H9 (cell line): Measurements from ENCODE around the gene MPPE1. TPM values are rescaled to one million over a fixed set of nuclear protein-coding genes. Genes with fewer than 3 reads are reported as not detected.

Experiments used
- DNase-seq: peaks from one replicate; pipeline ENCODE4 v3.0.0-alpha.2; 2017
- H2AFZ ChIP-seq: one replicate; pipeline ENCODE4 v1.6.1; 2013; ENCODE audit warnings: mild to moderate bottlenecking, low read length, control low read depth, moderate library complexity
- H2AK5ac ChIP-seq: 2 replicates; pipeline ENCODE4 v1.6.1; 2013; ENCODE audit warnings: low read length, control low read depth, mixed read lengths; ENCODE audit not compliant: insufficient read length
- H2BK120ac ChIP-seq: one replicate; pipeline ENCODE4 v1.6.1; 2013; ENCODE audit warnings: low read depth, mild to moderate bottlenecking, low read length, control low read depth, inconsistent platforms; ENCODE audit not compliant: poor library complexity, severe bottlenecking
- H2BK12ac ChIP-seq: 2 replicates; pipeline ENCODE4 v1.6.1; 2013; ENCODE audit warnings: low read length, control low read depth, mixed read lengths, low read depth; ENCODE audit not compliant: insufficient read length
- H2BK15ac ChIP-seq: 2 replicates; pipeline ENCODE4 v1.6.1; 2013; ENCODE audit warnings: low read depth, low read length, control low read depth
- H2BK20ac ChIP-seq: one replicate; pipeline ENCODE4 v1.6.1; 2013; ENCODE audit warnings: low read depth, mild to moderate bottlenecking, low read length, control low read depth, inconsistent platforms; ENCODE audit not compliant: poor library complexity, severe bottlenecking
- H2BK5ac ChIP-seq: 2 replicates; pipeline ENCODE4 v1.6.1; 2013; ENCODE audit warnings: low read length, control low read depth, mixed read lengths; ENCODE audit not compliant: insufficient read length
- H3K14ac ChIP-seq: 2 replicates; pipeline ENCODE4 v1.6.1; 2013; ENCODE audit warnings: low read length, control low read depth; ENCODE audit not compliant: insufficient read depth
- H3K18ac ChIP-seq: 2 replicates; pipeline ENCODE4 v1.6.1; 2013; ENCODE audit warnings: low read depth, mild to moderate bottlenecking, mixed read lengths, low read length, control low read depth; ENCODE audit not compliant: insufficient read length
- H3K23ac ChIP-seq: 2 replicates; pipeline ENCODE4 v1.6.1; 2013; ENCODE audit warnings: low read length, control low read depth, mixed read lengths, low read depth; ENCODE audit not compliant: insufficient read length
- H3K23me2 ChIP-seq: 2 replicates; pipeline ENCODE4 v1.6.1; 2013; ENCODE audit warnings: low read depth, mild to moderate bottlenecking, mixed read lengths, low read length, control low read depth; ENCODE audit not compliant: insufficient read length, poor library complexity, severe bottlenecking
- H3K27ac ChIP-seq: 2 replicates; pipeline ENCODE4 v1.5.1; 2013; ENCODE audit warnings: low read length, control low read depth, mixed read lengths, low read depth; ENCODE audit not compliant: insufficient read length
- H3K27me3 ChIP-seq: 2 replicates; pipeline ENCODE4 v1.6.1; 2013; ENCODE audit warnings: low read length, control low read depth, inconsistent platforms; ENCODE audit not compliant: insufficient read depth
- H3K4ac ChIP-seq: 2 replicates; pipeline ENCODE4 v1.6.1; 2013; ENCODE audit warnings: low read depth, mild to moderate bottlenecking, control low read depth, inconsistent platforms, low read length, moderate library complexity
- H3K4me1 ChIP-seq: 2 replicates; pipeline ENCODE4 v1.6.1; 2013; ENCODE audit warnings: low read length, control low read depth, inconsistent platforms; ENCODE audit not compliant: insufficient read depth
- H3K4me2 ChIP-seq: 2 replicates; pipeline ENCODE4 v1.6.1; 2013; ENCODE audit warnings: low read length, control low read depth, mixed read lengths; ENCODE audit not compliant: insufficient read length, insufficient read depth
- H3K56ac ChIP-seq: 2 replicates; pipeline ENCODE4 v1.6.1; 2013; ENCODE audit warnings: low read depth, mild to moderate bottlenecking, mixed read lengths, low read length, control low read depth; ENCODE audit not compliant: insufficient read length
- H3K79me1 ChIP-seq: 2 replicates; pipeline ENCODE4 v1.6.1; 2013; ENCODE audit warnings: low read depth, mild to moderate bottlenecking, moderate library complexity, low read length, control low read depth, inconsistent platforms; ENCODE audit not compliant: insufficient read depth, poor library complexity, severe bottlenecking
- H3K79me2 ChIP-seq: 2 replicates; pipeline ENCODE4 v1.6.1; 2013; ENCODE audit warnings: low read length, control low read depth, inconsistent platforms; ENCODE audit not compliant: insufficient read depth
- H3K9ac ChIP-seq: 2 replicates; pipeline ENCODE4 v1.6.1; 2013; ENCODE audit warnings: low read length, control low read depth, mixed read lengths; ENCODE audit not compliant: insufficient read length; ENCODE audit errors: extremely low read depth
- H3K9me3 ChIP-seq: one replicate; pipeline ENCODE4 v1.6.1; 2013; ENCODE audit warnings: low read depth, low read length, inconsistent platforms; ENCODE audit not compliant: control insufficient read depth
- H3T11ph ChIP-seq: one replicate; pipeline ENCODE4 v1.6.1; 2013; ENCODE audit warnings: mild to moderate bottlenecking, low read length, control low read depth, inconsistent platforms
- H4K20me1 ChIP-seq: one replicate; pipeline ENCODE4 v1.6.1; 2013; ENCODE audit not compliant: control insufficient read depth, insufficient read length, insufficient read depth
- H4K5ac ChIP-seq: 2 replicates; pipeline ENCODE4 v1.6.1; 2013; ENCODE audit warnings: low read depth, mild to moderate bottlenecking, mixed read lengths, low read length, control low read depth; ENCODE audit not compliant: insufficient read length
- H4K8ac ChIP-seq: replicated peaks from 2 replicates; pipeline ENCODE4 v1.6.1; 2013; ENCODE audit warnings: low read length, control low read depth, mixed read lengths, low read depth; ENCODE audit not compliant: insufficient read length
- H4K91ac ChIP-seq: 2 replicates; pipeline ENCODE4 v1.6.1; 2013; ENCODE audit warnings: low read depth, mild to moderate bottlenecking, moderate library complexity, mixed read lengths, low read length, control low read depth; ENCODE audit not compliant: insufficient read length
- H3K27ac Mint-ChIP-seq, 3 experiments: 2 replicates in 2 of 3; 3 replicates in 1 of 3; pipeline ENCODE4 v1.8.0; 2020 to 2021; ENCODE audit warnings: mixed read lengths in 3 of 3, mild to moderate bottlenecking in 1 of 3, moderate library complexity in 1 of 3
- H3K27me3 Mint-ChIP-seq: 2 replicates; pipeline ENCODE4 v1.8.0; 2021; ENCODE audit warnings: low read depth, mild to moderate bottlenecking, moderate library complexity, mixed read lengths
- H3K36me3 Mint-ChIP-seq, 3 experiments: 2 replicates in 2 of 3; 3 replicates in 1 of 3; pipeline ENCODE4 v1.8.0; 2020 to 2021; ENCODE audit warnings: low read depth in 3 of 3, mixed read lengths in 3 of 3; ENCODE audit not compliant: insufficient read depth in 1 of 3
- H3K4me1 Mint-ChIP-seq, 2 experiments: 2 replicates each; pipeline ENCODE4 v1.8.0; 2020; ENCODE audit warnings: mixed read lengths in 2 of 2
- H3K4me3 Mint-ChIP-seq, 2 experiments: 2 replicates in 1 of 2; 3 replicates in 1 of 2; pipeline ENCODE4 v1.8.0; 2020 to 2021; ENCODE audit warnings: mild to moderate bottlenecking in 2 of 2, mixed read lengths in 2 of 2, moderate library complexity in 1 of 2
- H3K9me3 Mint-ChIP-seq, 2 experiments: 2 replicates in 1 of 2; 3 replicates in 1 of 2; pipeline ENCODE4 v1.8.0; 2020; ENCODE audit warnings: mild to moderate bottlenecking in 2 of 2, mixed read lengths in 2 of 2, moderate library complexity in 1 of 2
- CTCF ChIP-seq: fragments of 200-600 bp; sonication (generic); conservative IDR thresholded peaks from 3 replicates; pipeline ENCODE4 v1.8.0; 2021; ENCODE audit warnings: antibody characterized with exemption, mild to moderate bottlenecking
- WGBS: extraction: QIAGEN DNeasy Blood & Tissue Kit; methylation state at CpG from one replicate; pipeline ENCODE4 v1.1.7; 2013; ENCODE audit warnings: missing lambda C conversion rate, low lambda C conversion rate, mixed read lengths; ENCODE audit not compliant: insufficient read length; ENCODE audit errors: extremely low coverage; 5-methylcytosine and 5-hydroxymethylcytosine counted together
- total RNA-seq: library from RNA; stranded (reverse); gene quantifications from 2 replicates; pipeline ENCODE4 v1.2.1, GENCODE V29; 2021

MPPE1 gene
- total RNA-seq, 1 experiment from 2014 or later = 13.2 TPM

GRCh38 chr18:11873670-11874340 is 34.3 kb downstream of the MPPE1 start:
- no peak for DNase-seq
- H3K27me3 Mint-ChIP-seq = no peaks in the 10 kb centered on the region
- Histone ChIP-seq H3K14ac (no peak overlapping the region), H3K79me1 (no peaks in the 10 kb centered on the region), H2BK20ac (no peak overlapping the region), H4K5ac (no peak overlapping the region), H3K4ac (no peak overlapping the region), H3K79me2 (no peaks in the 10 kb centered on the region), H2BK15ac (no peak overlapping the region), H4K91ac (no peak overlapping the region), H3K23me2 (no peaks in the 10 kb centered on the region), H3K27me3 (no peaks in the 10 kb centered on the region), H4K20me1 (no peaks in the 10 kb centered on the region), H2BK120ac (no peak overlapping the region), H4K8ac (no peak overlapping the region), H3K18ac (no peak overlapping the region), H2AK5ac (no peak overlapping the region), H3K56ac (no peak overlapping the region), H3K4me1 (peaks cover 2% of the 10 kb centered on the region; the same call in 1 of the 2 replicates), H3K4me2 (no peak overlapping the region), H3K23ac (no peak overlapping the region), H3T11ph (no peak overlapping the region), H2BK12ac (no peak overlapping the region), H3K9me3 (no peaks in the 10 kb centered on the region), H2AFZ (no peak overlapping the region), H3K27ac (no peak overlapping the region), H2BK5ac (no peak overlapping the region), H3K9ac (no peak overlapping the region)
- H3K36me3 Mint-ChIP-seq = peaks cover 24 to 56% (median 36%) of the 10 kb centered on the region in 3 experiments
- no CpG with 5 or more reads among the region's 15 CpGs for WGBS
- peaks cover 9 to 11% of the 10 kb centered on the region in 2 experiments for H3K4me1 Mint-ChIP-seq
- peaks cover 3% of the 10 kb centered on the region in 2 experiments; a peak in 3 of 5 replicates for H3K9me3 Mint-ChIP-seq
- H3K27ac Mint-ChIP-seq = no peak overlapping the region
- TF ChIP-seq CTCF = no peak
- no peak overlapping the region for H3K4me3 Mint-ChIP-seq
